Caco-2 (cell line): Measurements from ENCODE around the gene RETREG1. TPM values are rescaled to one million over a fixed set of nuclear protein-coding genes. Genes with fewer than 3 reads are reported as not detected.

Experiments used
- BruUV-seq: library from RNA; stranded (reverse); fragments of 400-500 nt; replicated peaks from 2 replicates; lab custom pipeline; 2021; lab: Mats Ljungman, UMichigan
- CTCF ChIA-PET: fragments of 300-600 bp; sonication (Branson Sonifier 250); formaldehyde crosslinking; loops from one replicate; lab custom pipeline; 2022; ENCODE audit warnings: antibody characterized with exemption; lab: Charles Lee
- POLR2A ChIA-PET: fragments of 300-600 bp; sonication (Branson Sonifier 250); formaldehyde crosslinking; loops from one replicate; lab custom pipeline; 2022; ENCODE audit warnings: antibody characterized with exemption; lab: Charles Lee
- DNase-seq, 2 experiments: peaks; one replicate each; pipeline versions ENCODE4 v3.0.0 to v3.0.0-alpha.2; 2020 to 2022
- H3K27me3 ChIP-seq: replicated peaks from 2 replicates; pipeline ENCODE4 v1.6.0; 2011; ENCODE audit warnings: low read length; ENCODE audit not compliant: control insufficient read depth, insufficient read depth
- H3K36me3 ChIP-seq: 2 replicates; pipeline ENCODE4 v1.5.1; 2011; ENCODE audit warnings: low read length; ENCODE audit not compliant: control insufficient read depth, insufficient read depth
- H3K4me1 ChIP-seq: fragments of 250-450 bp; sonication (Bioruptor Pico); 2 replicates; pipeline ENCODE4 v1.5.1; 2020; ENCODE audit warnings: mild to moderate bottlenecking
- H3K4me3 ChIP-seq: 2 replicates; pipeline ENCODE4 v1.5.1; 2011; ENCODE audit warnings: low read depth, mild to moderate bottlenecking, control low read depth, low read length
- H3K9me3 ChIP-seq: fragments of 250-450 bp; sonication (Bioruptor Pico); 2 replicates; pipeline ENCODE4 v1.5.1; 2020; ENCODE audit warnings: mild to moderate bottlenecking, moderate library complexity
- H3K27ac Mint-ChIP-seq: one replicate; pipeline ENCODE4 v1.8.0; 2022; ENCODE audit warnings: mixed read lengths; ENCODE audit not compliant: unreplicated experiment
- H3K27me3 Mint-ChIP-seq: one replicate; pipeline ENCODE4 v1.8.0; 2022; ENCODE audit warnings: mixed read lengths; ENCODE audit not compliant: insufficient read depth, unreplicated experiment
- H3K36me3 Mint-ChIP-seq: one replicate; pipeline ENCODE4 v1.8.0; 2022; ENCODE audit warnings: mild to moderate bottlenecking, mixed read lengths; ENCODE audit not compliant: insufficient read depth, unreplicated experiment
- H3K4me1 Mint-ChIP-seq: one replicate; pipeline ENCODE4 v1.8.0; 2022; ENCODE audit warnings: low read depth, mixed read lengths; ENCODE audit not compliant: unreplicated experiment
- H3K4me3 Mint-ChIP-seq: one replicate; pipeline ENCODE4 v1.8.0; 2022; ENCODE audit warnings: mild to moderate bottlenecking, moderate library complexity, mixed read lengths; ENCODE audit not compliant: unreplicated experiment
- H3K9me3 Mint-ChIP-seq: one replicate; pipeline ENCODE4 v1.8.0; 2022; ENCODE audit warnings: mixed read lengths; ENCODE audit not compliant: unreplicated experiment
- CTCF ChIP-seq, 2 experiments: fragments of 200-600 bp in 1 of 2; IDR thresholded peaks; 1 replicate in 1 of 2; 2 replicates in 1 of 2; pipeline versions ENCODE4 v1.5.1 to v1.8.0; 2011 to 2022; ENCODE audit warnings: antibody characterized with exemption in 1 of 2, control low read depth in 1 of 2, inconsistent platforms in 1 of 2, low read depth in 1 of 2, low read length in 1 of 2, mild to moderate bottlenecking in 1 of 2, moderate library complexity in 1 of 2; ENCODE audit not compliant: insufficient read depth in 1 of 2, severe bottlenecking in 1 of 2, unreplicated experiment in 1 of 2
- intact Hi-C: fragments of 100-400 bp; cut with micrococcal nuclease; formaldehyde crosslinking; loops from one replicate; pipeline ENCODE4 v1.10.0; 2022; ENCODE audit not compliant: unreplicated experiment
- total RNA-seq: library from RNA; stranded (reverse); gene quantifications from 2 replicates; pipeline ENCODE4 v1.2.3, GENCODE V29; 2022

Gene RETREG1
- total RNA-seq, 1 experiment from 2014 or later = 15.1 TPM

- Mint-ChIP-seq H3K9me3 (peaks cover 9% of the 10 kb centered on the region), H3K4me1 (no peaks in the 10 kb centered on the region), H3K4me3 (no peak overlapping the region), H3K27ac (no peak overlapping the region), H3K36me3 (no peaks in the 10 kb centered on the region), H3K27me3 (peaks cover 2% of the 10 kb centered on the region)
- intact Hi-C loops = no loop called here
- BruUV-seq = no TSS peak
- POLR2A ChIA-PET = no interaction called here
- no peak overlapping the region for H3K4me3 ChIP-seq
- H3K27me3 ChIP-seq = no peaks in the 10 kb centered on the region
- DNase-seq = no peak
- no peaks in the 10 kb centered on the region for H3K36me3 ChIP-seq
- CTCF ChIA-PET = no interaction called here
- no peaks in the 10 kb centered on the region for H3K9me3 ChIP-seq
- H3K4me1 ChIP-seq = no peaks in the 10 kb centered on the region
- no peak for TF ChIP-seq CTCF (IDR thresholded peaks at IDR 0.05; ENCODE audit: insufficient read depth in 1 of 2, low read depth in 1 of 2, low read length in 1 of 2, severe bottlenecking in 1 of 2, unreplicated experiment in 1 of 2)
Observed at GRCh38 chr5:16644301-16644889, 27.6 kb upstream of the RETREG1 start.

- Histone ChIP-seq H3K27me3 (no peaks in the 10 kb centered on the region), H3K4me1 (no peaks in the 10 kb centered on the region), H3K36me3 (no peaks in the 10 kb centered on the region), H3K9me3 (no peaks in the 10 kb centered on the region), H3K4me3 (no peak overlapping the region)
- Mint-ChIP-seq H3K27ac (no peak overlapping the region), H3K36me3 (no peaks in the 10 kb centered on the region), H3K4me3 (no peak overlapping the region), H3K9me3 (peaks cover 5% of the 10 kb centered on the region), H3K27me3 (peaks cover 2% of the 10 kb centered on the region), H3K4me1 (no peaks in the 10 kb centered on the region)
- no peak for DNase-seq
- POLR2A ChIA-PET = no interaction called here
- CTCF ChIA-PET = no interaction called here
- intact Hi-C loops = no loop called here
- BruUV-seq = no TSS peak
- TF ChIP-seq CTCF (IDR thresholded peaks at IDR 0.05; ENCODE audit: insufficient read depth in 1 of 2, low read depth in 1 of 2, low read length in 1 of 2, severe bottlenecking in 1 of 2, unreplicated experiment in 1 of 2) = no peak
Observed at GRCh38 chr5:16642867-16643266, 26.1 kb upstream of the RETREG1 start.

GRCh38 chr5:16639206-16639605, 22.4 kb upstream of the RETREG1 start:
- Mint-ChIP-seq H3K36me3 (no peaks in the 10 kb centered on the region), H3K27ac (no peak overlapping the region), H3K4me3 (no peak overlapping the region), H3K9me3 (no peaks in the 10 kb centered on the region), H3K27me3 (no peaks in the 10 kb centered on the region), H3K4me1 (no peaks in the 10 kb centered on the region)
- Histone ChIP-seq H3K27me3 (no peaks in the 10 kb centered on the region), H3K36me3 (no peaks in the 10 kb centered on the region), H3K9me3 (no peaks in the 10 kb centered on the region), H3K4me1 (no peaks in the 10 kb centered on the region), H3K4me3 (no peak overlapping the region)
- no peak for TF ChIP-seq CTCF (IDR thresholded peaks at IDR 0.05; ENCODE audit: insufficient read depth in 1 of 2, low read depth in 1 of 2, low read length in 1 of 2, severe bottlenecking in 1 of 2, unreplicated experiment in 1 of 2)
- ChIA-PET POLR2A (no interaction called here), CTCF (no interaction called here)
- no TSS peak for BruUV-seq
- no peak for DNase-seq
- intact Hi-C loops = no loop called here
